NCI-H446 (cell line): ENCODE measurements around the gene LRRC8E.
"Not testable (repeated sequence)": the region's sequence is repeated elsewhere in the genome, so short reads cannot be mapped to it uniquely, and the experiment has no call there.

Experiments used
- DNase-seq, 2 experiments: peaks; one replicate each; lab custom pipeline; 2025; lab: John Stamatoyannopoulos, UW

Gene LRRC8E

GRCh38 chr19:7855426-7856108 is 32.7 kb upstream of the LRRC8E start:
- no peak for DNase-seq

GRCh38 chr19:7856109-7856591 is 32.2 kb upstream of the LRRC8E start:
- no peak for DNase-seq

GRCh38 chr19:7856679-7857663 is 31.3 kb upstream of the LRRC8E start:
- no peak for DNase-seq

GRCh38 chr19:7857727-7858108 is 30.6 kb upstream of the LRRC8E start:
- no peak for DNase-seq

GRCh38 chr19:7858109-7858770 is 30.1 kb upstream of the LRRC8E start:
- DNase-seq, result no peak

- DNase-seq, result not testable (repeated sequence)
Measured at GRCh38 chr19:7859087-7859486, 29.2 kb upstream of the LRRC8E start.

GRCh38 chr19:7859831-7860713 is 28.2 kb upstream of the LRRC8E start:
- DNase-seq, result no peak

- peak; percentile 22 to 66 for DNase-seq
Measured at GRCh38 chr19:7860714-7861618, 27.3 kb upstream of the LRRC8E start.

GRCh38 chr19:7861619-7862412 is 26.5 kb upstream of the LRRC8E start:
- DNase-seq, result no peak

- DNase-seq, result no peak
Measured at GRCh38 chr19:7862413-7862951, 25.8 kb upstream of the LRRC8E start.

GRCh38 chr19:7863157-7863970 is 24.9 kb upstream of the LRRC8E start:
- DNase-seq, result no peak

GRCh38 chr19:7863971-7864689 is 24.2 kb upstream of the LRRC8E start:
- DNase-seq, result no peak

GRCh38 chr19:7864690-7865074 is 23.6 kb upstream of the LRRC8E start:
- no peak for DNase-seq

- DNase-seq, result no peak
Measured at GRCh38 chr19:7865262-7865911, 22.9 kb upstream of the LRRC8E start.

GRCh38 chr19:7866399-7867091 is 21.8 kb upstream of the LRRC8E start:
- DNase-seq, result no peak

- no peak for DNase-seq
Measured at GRCh38 chr19:7867092-7867844, 21.0 kb upstream of the LRRC8E start.
